HG02610 (cell line): ENCODE measurements around the gene PLOD2.

Experiments used
- ATAC-seq: cut with Tn5 transposase; IDR thresholded peaks from one replicate; pipeline ENCODE4 v1.9.1; 2021; ENCODE audit warnings: mild to moderate bottlenecking, moderate library complexity; ENCODE audit not compliant: unreplicated experiment

Gene PLOD2

GRCh38 chr3:146102885-146103284, 58.1 kb downstream of the PLOD2 start:
- ATAC-seq, result no peak

GRCh38 chr3:146101538-146101937, 59.4 kb downstream of the PLOD2 start:
- no peak for ATAC-seq

GRCh38 chr3:146100825-146101444, 60.0 kb downstream of the PLOD2 start:
- ATAC-seq, result no peak

- ATAC-seq, result no peak
These were observed 60.8 kb downstream of the PLOD2 start for GRCh38 chr3:146100180-146100579.

GRCh38 chr3:146099316-146099715, 61.7 kb downstream of the PLOD2 start:
- no peak for ATAC-seq

- ATAC-seq, result no peak
These were observed 67.1 kb downstream of the PLOD2 start for GRCh38 chr3:146093896-146094295.

GRCh38 chr3:146092230-146092629, 68.8 kb downstream of the PLOD2 start:
- ATAC-seq, result no peak

- no peak for ATAC-seq
These were observed 69.6 kb downstream of the PLOD2 start for GRCh38 chr3:146091397-146091796.

GRCh38 chr3:146090521-146090920, 70.5 kb downstream of the PLOD2 start:
- ATAC-seq, result no peak

GRCh38 chr3:146088840-146089239, 72.1 kb downstream of the PLOD2 start:
- ATAC-seq, result no peak

- ATAC-seq, result no peak
These were observed 73.9 kb downstream of the PLOD2 start for GRCh38 chr3:146087116-146087515.

GRCh38 chr3:146086211-146086610, 74.8 kb downstream of the PLOD2 start:
- no peak for ATAC-seq

- ATAC-seq, result no peak
These were observed 75.3 kb downstream of the PLOD2 start for GRCh38 chr3:146085678-146086077.

- ATAC-seq, result no peak
These were observed 80.4 kb downstream of the PLOD2 start for GRCh38 chr3:146080578-146080977.

GRCh38 chr3:146078031-146078430, 83.0 kb downstream of the PLOD2 start:
- no peak for ATAC-seq

- ATAC-seq, result no peak
These were observed 83.8 kb downstream of the PLOD2 start for GRCh38 chr3:146077181-146077580.

GRCh38 chr3:146072824-146073223, 88.2 kb downstream of the PLOD2 start:
- no peak for ATAC-seq

- ATAC-seq, result no peak
These were observed 88.9 kb downstream of the PLOD2 start for GRCh38 chr3:146072061-146072460.

GRCh38 chr3:146071632-146072031, 89.4 kb downstream of the PLOD2 start:
- ATAC-seq, result no peak

- no peak for ATAC-seq
These were observed 93.9 kb downstream of the PLOD2 start for GRCh38 chr3:146067048-146067447.

GRCh38 chr3:146065573-146066006, 95.4 kb downstream of the PLOD2 start:
- no peak for ATAC-seq

GRCh38 chr3:146058241-146058640, 102.7 kb downstream of the PLOD2 start:
- ATAC-seq, result no peak

GRCh38 chr3:146052791-146053310, 108.1 kb downstream of the PLOD2 start:
- no peak for ATAC-seq
